Keratinocyte (primary cell): ENCODE measurements around the gene FAM72D. TPM values are rescaled to one million over a fixed set of nuclear protein-coding genes. Genes with fewer than 3 reads are reported as not detected.
"Not testable (repeated sequence)": the region's sequence is repeated elsewhere in the genome, so short reads cannot be mapped to it uniquely, and the experiment has no call there.

ENCODE experiments used
- DNase-seq: peaks from one replicate; pipeline ENCODE4 v3.0.0-alpha.2; 2011; ENCODE audit warnings: low read depth, missing footprints, low spot score
- FAIRE-seq: peaks from 2 replicates; lab custom pipeline; 2011; peaks lifted over from hg19 to GRCh38; lab: Jason Lieb, UNC
- H2AFZ ChIP-seq: 2 replicates; pipeline ENCODE4 v1.6.0; 2012; ENCODE audit warnings: low read length, control low read depth, inconsistent platforms; ENCODE audit not compliant: control insufficient read depth
- H3K27ac ChIP-seq: 2 replicates; pipeline ENCODE4 v1.5.1; 2011; ENCODE audit warnings: low read length; ENCODE audit not compliant: control insufficient read depth, insufficient read depth
- H3K27me3 ChIP-seq: 3 replicates; pipeline ENCODE4 v1.6.0; 2011; ENCODE audit warnings: low read length; ENCODE audit not compliant: control insufficient read depth, insufficient read depth; ENCODE audit errors: extremely low read depth
- H3K36me3 ChIP-seq, 2 experiments: 2 replicates in 1 of 2; 3 replicates in 1 of 2; pipeline ENCODE4 v1.5.1; 2011; ENCODE audit warnings: low read length in 2 of 2, mild to moderate bottlenecking in 1 of 2; ENCODE audit not compliant: control insufficient read depth in 2 of 2, insufficient read depth in 2 of 2; ENCODE audit errors: extremely low read depth in 1 of 2
- H3K4me1 ChIP-seq: 3 replicates; pipeline ENCODE4 v1.5.1; 2011; ENCODE audit warnings: low read length; ENCODE audit not compliant: control insufficient read depth, insufficient read depth; ENCODE audit errors: extremely low read depth
- H3K4me2 ChIP-seq: 3 replicates; pipeline ENCODE4 v1.6.0; 2011; ENCODE audit warnings: low read depth, low read length; ENCODE audit not compliant: control insufficient read depth, insufficient read depth; ENCODE audit errors: extremely low read depth
- H3K4me3 ChIP-seq, 3 experiments: fragments of 200-600 bp in 1 of 3; sonication (generic) in 1 of 3; 2 replicates in 2 of 3; 3 replicates in 1 of 3; pipeline ENCODE4 v1.5.1; 2011 to 2016; ENCODE audit warnings: low read length in 3 of 3, mild to moderate bottlenecking in 3 of 3, control low read depth in 2 of 3, inconsistent platforms in 1 of 3, low read depth in 1 of 3, mixed read lengths in 1 of 3, mixed run types in 1 of 3, moderate library complexity in 1 of 3; ENCODE audit not compliant: control insufficient read depth in 2 of 3, insufficient read depth in 2 of 3; ENCODE audit errors: extremely low read depth in 1 of 3
- H3K79me2 ChIP-seq: 2 replicates; pipeline ENCODE4 v1.6.0; 2012; ENCODE audit warnings: low read length; ENCODE audit not compliant: control insufficient read depth, insufficient read depth
- H3K9ac ChIP-seq: 3 replicates; pipeline ENCODE4 v1.6.0; 2011; ENCODE audit warnings: low read length; ENCODE audit not compliant: control insufficient read depth, insufficient read depth; ENCODE audit errors: extremely low read depth
- H3K9me1 ChIP-seq: 3 replicates; pipeline ENCODE4 v1.6.0; 2011; ENCODE audit warnings: low read length; ENCODE audit not compliant: control insufficient read depth, insufficient read depth; ENCODE audit errors: extremely low read depth
- H3K9me3 ChIP-seq: 2 replicates; pipeline ENCODE4 v1.5.1; 2012; ENCODE audit warnings: low read depth, low read length; ENCODE audit not compliant: control insufficient read depth
- H4K20me1 ChIP-seq: 3 replicates; pipeline ENCODE4 v1.6.0; 2011; ENCODE audit warnings: low read length; ENCODE audit not compliant: control insufficient read depth, insufficient read depth; ENCODE audit errors: extremely low read depth
- dilution Hi-C: fragments of 300-500 bp; cut with MboI; formaldehyde crosslinking; loops from one replicate; pipeline ENCODE4 v1.7.0; 2020; ENCODE audit warnings: low sequenced_read_pairs; ENCODE audit not compliant: extremely low pct_ligation_motif_present
- polyA plus RNA-seq, 5 experiments: library from polyadenylated mRNA; depleted of rRNA in 3 of 5; stranded (reverse) in 3 of 5; stranded (forward) in 1 of 5; unstranded in 1 of 5; fragments of >200 nt; gene quantifications; 1 replicate in 1 of 5; 2 replicates in 3 of 5; 3 replicates in 1 of 5; pipeline versions ENCODE4 v1.2.1 to v1.2.3, GENCODE V29; 2011 to 2012; ENCODE audit warnings: missing spikeins in 2 of 5, low read depth in 1 of 5, low replicate concordance in 1 of 5

The FAM72D gene
- polyA plus RNA-seq, 1 donor (not counting 4 experiments of a cell fraction or from before 2014, with no cell fraction given) = 3.0 TPM

DNA sequence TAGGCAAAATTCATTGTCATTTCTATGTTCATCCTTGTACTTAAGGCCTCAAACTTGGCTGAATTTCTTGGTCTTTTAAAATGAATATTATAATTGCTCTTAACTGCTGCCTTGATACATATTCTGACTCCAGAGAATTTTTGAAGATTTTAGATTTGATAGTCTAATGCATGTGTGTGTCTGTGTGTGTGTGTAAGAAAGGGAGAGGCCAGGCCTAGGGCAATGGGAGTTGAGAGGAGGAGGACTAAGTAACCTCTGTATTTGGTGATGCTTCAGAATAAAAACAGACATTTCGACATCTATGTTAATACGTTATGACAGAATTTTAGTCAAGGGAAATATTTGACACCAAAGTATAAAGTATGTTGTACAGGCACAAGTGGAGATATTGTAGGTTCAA lies 7.5 kb downstream of the FAM72D start:
- FAIRE-seq, H2AFZ ChIP-seq, H3K27me3 ChIP-seq, H3K36me3 ChIP-seq, H3K27ac ChIP-seq, H3K4me3 ChIP-seq, H3K4me1 ChIP-seq, dilution Hi-C loops, DNase-seq, H4K20me1 ChIP-seq, H3K79me2 ChIP-seq, H3K9ac ChIP-seq, H3K9me1 ChIP-seq, H3K9me3 ChIP-seq, H3K4me2 ChIP-seq: not testable (repeated sequence)

DNA sequence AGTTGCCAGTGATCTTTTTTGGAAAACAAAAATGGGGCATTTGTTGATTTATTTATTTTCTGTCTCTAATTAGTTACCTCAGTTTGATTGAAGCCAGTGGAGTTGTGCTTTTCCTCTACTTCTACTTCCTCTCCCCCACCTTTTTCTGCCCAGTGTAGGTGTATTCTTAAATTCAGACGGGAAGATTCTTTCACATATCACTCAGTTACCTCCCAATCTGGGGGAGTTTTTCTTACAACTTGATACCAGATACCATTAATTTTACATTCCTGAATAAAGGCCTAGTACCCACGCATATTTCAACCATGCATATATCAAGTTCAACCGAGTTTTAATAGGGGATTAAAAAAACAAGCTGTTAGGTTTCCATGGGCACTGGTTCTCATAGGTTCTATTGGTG lies 15.9 kb downstream of the FAM72D start:
- FAIRE-seq, H3K27me3 ChIP-seq, dilution Hi-C loops: not testable (repeated sequence)

DNA sequence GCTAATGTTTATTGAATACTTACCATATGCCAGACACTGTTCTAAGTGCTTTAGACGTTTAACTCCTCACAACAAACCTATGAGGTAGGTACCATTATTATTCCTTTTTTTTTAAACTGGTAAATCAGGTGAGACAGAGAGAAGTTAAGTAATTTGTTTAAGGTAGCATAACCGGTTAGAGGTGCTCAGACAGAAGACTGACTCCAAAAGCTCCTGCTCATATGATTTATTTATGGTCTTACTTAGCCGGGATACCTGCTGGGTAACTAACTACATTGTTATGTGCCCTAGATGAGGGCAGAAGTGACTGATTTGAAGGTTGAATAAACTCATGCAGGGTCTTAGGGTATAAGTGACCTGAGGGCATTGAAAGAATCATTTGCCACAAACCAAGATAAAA lies 16.9 kb downstream of the FAM72D start:
- DNase-seq, H3K4me2 ChIP-seq, H3K4me3 ChIP-seq, H3K9me3 ChIP-seq, H2AFZ ChIP-seq, H3K4me1 ChIP-seq, H3K27ac ChIP-seq, dilution Hi-C loops, H3K36me3 ChIP-seq, FAIRE-seq, H4K20me1 ChIP-seq, H3K27me3 ChIP-seq, H3K9ac ChIP-seq, H3K79me2 ChIP-seq, H3K9me1 ChIP-seq: not testable (repeated sequence)

More for the DNA sequence above, 15.9 kb downstream of the FAM72D start:
- H3K4me3 ChIP-seq, DNase-seq, H3K27ac ChIP-seq, H3K9me3 ChIP-seq, H3K9me1 ChIP-seq, H4K20me1 ChIP-seq, H3K4me1 ChIP-seq, H3K4me2 ChIP-seq, H3K9ac ChIP-seq, H3K79me2 ChIP-seq, H2AFZ ChIP-seq, H3K36me3 ChIP-seq: not testable (repeated sequence)

DNA sequence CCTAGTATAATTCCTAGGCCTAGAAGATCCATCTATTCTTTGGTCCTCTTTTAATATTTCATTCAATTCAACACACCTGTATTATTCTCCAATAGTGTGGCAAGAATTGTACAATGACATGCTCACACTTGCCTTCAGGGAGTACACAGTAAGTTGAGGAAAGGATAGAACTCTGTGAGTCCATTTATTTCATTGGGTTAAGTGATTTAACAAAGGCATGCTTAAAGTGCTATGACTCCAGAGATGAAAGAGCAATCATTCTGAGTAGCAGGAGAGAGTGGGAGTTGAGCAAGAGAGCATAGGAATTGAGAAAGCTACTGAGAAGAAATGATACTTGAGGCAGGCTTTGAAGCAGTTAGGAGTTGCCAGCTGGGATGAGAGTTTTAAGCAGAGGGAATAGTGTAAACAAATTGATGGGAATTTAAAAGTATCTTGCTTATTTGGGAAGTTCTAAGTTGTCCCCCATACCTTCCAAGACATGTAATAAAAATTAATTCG lies 18.8 kb downstream of the FAM72D start:
- DNase-seq, H2AFZ ChIP-seq, H3K27ac ChIP-seq, H3K9ac ChIP-seq, H3K4me2 ChIP-seq, H3K9me3 ChIP-seq, H3K79me2 ChIP-seq, H3K9me1 ChIP-seq, H3K27me3 ChIP-seq, H3K4me3 ChIP-seq, H3K4me1 ChIP-seq, H4K20me1 ChIP-seq, dilution Hi-C loops, H3K36me3 ChIP-seq, FAIRE-seq: not testable (repeated sequence)

DNA sequence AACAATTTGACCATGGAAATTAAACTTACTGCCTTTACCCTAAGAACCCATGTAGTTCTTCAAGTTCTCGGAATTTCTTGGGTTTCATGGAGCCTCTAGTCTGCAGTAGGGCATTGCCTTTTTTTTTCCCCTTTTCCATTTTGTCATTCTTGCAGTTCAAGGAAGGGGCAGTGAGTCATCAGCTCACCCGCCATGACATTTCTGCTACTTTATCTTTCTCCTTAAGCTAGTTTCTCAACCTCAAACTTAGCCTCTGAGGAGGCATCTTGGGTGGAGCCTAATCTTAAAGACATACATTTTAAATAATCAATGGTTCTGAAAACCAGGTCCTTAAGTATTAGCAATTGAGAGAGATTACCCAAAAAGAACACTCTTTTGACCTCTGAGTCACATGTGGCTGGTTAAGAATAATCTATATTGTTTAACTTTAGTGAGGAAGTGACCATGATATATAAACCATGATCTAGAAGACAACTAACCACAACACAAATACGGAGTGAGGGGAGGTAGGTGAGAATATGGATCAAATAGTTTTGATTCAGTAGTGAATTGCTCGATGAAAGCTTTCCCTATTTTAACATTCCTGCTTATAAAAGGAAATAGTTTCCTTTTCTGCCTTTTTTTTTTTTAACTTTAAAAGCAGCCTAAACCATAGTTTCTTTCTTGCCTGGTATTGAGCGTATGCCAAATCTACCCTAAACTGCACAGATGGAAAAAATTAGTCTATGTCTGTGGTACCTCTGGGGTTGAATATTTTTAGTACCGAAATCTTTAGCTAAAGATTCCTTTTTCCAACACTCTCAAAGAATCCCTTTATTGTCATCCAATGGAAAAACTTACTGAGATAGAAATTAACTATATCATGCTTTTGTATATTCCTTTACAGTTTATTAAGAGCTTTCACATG lies 20.1 kb downstream of the FAM72D start:
- H4K20me1 ChIP-seq, H3K4me1 ChIP-seq, H3K9ac ChIP-seq, H3K9me3 ChIP-seq, FAIRE-seq, H3K79me2 ChIP-seq, H3K4me2 ChIP-seq, H3K27ac ChIP-seq, H2AFZ ChIP-seq, dilution Hi-C loops, H3K9me1 ChIP-seq, H3K4me3 ChIP-seq, H3K27me3 ChIP-seq, H3K36me3 ChIP-seq, DNase-seq: not testable (repeated sequence)
